NCI-H446 treated with DMSO at 0.1 percent for 48 hours (cell line): ENCODE measurements around the gene ALAS1.
"Not testable (repeated sequence)": the region's sequence is repeated elsewhere in the genome, so short reads cannot be mapped to it uniquely, and the experiment has no call there.

Experiments
- DNase-seq: peaks from one replicate; lab custom pipeline; 2025; lab: John Stamatoyannopoulos, UW

Gene ALAS1

DNA sequence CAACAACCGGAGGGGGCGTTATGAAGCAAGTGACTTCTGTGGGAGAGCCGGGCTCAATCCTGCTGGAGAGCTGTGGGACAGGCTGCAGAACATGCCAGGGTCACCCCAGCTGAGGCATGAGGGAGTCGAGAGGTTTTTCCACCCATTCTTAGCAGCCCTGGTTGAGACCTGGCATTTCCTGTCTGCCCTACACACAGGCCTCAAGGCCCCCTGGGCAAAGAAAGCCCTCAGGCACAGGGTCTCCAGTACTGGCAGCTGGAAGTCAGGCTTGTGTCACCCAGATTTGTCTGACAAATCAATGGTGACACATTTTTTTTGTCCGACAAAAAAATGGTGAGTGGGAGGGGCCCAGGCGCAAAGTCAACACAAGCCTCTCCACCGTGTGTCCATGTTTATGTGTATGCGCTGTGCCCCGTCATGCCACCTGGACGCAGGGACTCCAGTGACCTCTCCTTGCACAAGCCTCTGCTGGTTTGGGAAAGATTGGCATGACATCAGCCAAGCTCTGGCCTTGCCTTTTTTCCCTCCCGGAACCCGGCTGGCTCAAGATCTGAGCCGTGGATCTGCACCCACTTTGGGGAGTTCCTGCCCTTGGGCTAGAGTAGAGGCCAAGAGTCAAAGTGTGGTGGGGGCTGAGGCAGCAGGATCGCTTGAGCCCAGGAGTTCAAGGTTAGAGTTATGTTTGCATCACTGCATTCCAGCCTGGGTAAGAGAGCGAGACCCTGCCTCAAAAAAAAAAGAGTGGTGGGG is 20.8 kb upstream of the ALAS1 start:
- no peak for DNase-seq

DNA sequence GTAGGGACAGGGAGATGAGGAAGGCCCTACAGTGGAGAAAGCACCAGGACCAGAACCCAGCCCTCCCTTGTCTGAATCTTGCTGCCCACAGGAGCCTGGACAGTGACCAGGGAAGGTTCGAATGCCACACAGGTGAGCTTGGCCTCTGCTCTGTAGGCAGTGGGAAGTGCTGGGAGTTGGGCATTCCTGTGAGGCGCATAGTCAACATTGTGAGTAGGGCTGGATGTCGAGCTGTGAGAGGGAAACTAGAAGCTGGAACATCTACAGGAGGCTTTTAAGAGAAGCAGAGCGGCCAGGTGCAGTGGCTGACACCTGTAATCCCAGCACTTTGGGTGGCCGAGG is 20.3 kb upstream of the ALAS1 start:
- no peak for DNase-seq

DNA sequence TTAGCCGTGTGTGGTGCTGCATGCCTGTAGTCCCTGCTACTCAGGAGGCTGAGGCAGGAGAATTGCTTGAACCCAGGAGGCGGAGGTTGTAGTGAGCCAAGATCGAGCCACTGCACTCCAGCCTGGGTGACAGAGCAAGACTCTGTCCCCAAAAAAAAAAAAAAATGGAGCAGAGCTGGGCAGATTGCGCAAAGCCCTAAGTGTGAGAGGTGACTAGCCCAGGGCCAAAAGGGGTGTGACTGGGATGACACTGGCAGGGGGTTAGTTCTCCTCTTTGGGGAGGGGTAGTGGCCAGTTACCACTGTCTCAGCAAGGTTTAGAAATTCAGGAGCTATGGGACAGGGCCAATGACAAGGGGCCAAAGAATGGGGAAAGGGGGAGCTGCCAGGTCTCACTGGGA is 19.8 kb upstream of the ALAS1 start:
- DNase-seq = not testable (repeated sequence)

DNA sequence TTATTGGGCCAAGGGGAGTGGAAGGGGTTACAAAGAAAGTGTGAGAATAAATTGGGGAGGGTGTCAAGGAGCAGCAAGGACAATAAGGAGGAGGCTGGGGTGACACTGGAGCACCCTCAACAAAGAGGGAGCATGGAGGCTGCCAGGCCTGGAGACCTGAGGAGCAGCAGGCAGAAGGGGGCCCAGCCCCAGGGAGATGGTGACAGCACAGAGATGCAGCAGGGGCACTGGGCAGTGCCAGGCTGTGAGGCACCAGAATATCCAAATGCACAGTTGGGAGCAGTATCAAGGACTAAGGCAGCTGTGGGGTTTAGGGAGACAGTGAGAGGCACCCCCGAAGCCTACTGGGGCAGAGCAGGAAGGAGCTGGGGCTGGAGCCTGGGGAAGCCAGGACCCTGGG is 19.4 kb upstream of the ALAS1 start:
- DNase-seq = no peak

DNA sequence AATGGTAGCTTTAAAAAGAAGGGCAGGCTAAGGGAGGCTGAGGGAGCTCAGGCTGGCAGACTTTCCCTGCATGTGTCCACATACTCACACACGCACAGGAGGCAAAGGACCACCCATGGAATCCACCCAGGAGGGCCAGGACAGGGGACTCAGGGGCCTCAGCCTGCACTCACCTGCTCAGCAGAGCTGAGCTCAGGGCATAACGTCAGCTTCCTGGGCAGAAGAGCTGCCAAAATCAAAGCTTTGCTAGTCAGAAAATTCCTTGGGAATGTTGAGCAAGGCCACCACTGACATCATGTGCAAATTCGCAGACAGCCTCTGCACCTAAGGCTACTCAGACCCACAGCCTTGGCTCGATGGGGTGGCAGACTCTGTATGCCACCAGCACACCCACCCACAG is 16.4 kb upstream of the ALAS1 start:
- DNase-seq = no peak

DNA sequence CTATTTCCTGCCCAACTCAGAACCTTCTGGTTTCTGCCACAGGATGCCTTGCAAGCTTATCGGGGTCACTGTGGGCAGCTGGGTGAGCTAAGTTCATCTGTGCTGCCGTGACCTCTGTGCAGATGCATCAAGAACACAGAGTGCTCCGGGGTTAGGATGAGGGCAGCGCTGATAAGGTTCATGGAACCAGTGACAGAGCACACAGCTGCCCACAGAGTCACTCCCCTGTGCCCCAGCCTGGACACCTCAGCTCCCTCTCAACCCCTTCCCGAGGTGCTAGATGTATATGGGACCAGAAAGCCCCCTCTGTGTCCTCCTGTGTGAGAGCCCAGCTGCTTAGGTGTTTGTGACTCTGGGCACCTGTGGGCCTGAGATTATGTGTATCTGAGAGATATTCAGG is 15.8 kb upstream of the ALAS1 start:
- DNase-seq = no peak

DNA sequence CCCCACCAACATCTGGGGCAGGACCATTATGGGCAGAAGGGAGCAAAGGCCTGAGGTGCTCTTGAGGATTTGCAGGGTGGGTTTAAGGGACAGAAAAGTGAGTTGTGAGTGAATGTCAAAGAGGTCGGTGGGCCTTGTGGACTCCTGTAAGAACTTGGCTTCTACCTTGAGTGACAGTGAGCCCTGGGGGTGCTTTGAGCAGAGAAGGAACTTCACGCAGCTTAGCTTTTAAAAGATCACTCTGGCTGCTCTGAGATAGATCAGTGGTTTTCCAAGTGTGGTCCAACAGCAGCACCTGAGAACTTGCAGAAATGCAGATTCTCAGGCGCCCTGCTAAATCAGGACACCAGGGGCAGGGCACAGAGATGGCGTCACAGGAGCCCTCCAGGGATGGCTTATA is 15.3 kb upstream of the ALAS1 start:
- no peak for DNase-seq

DNA sequence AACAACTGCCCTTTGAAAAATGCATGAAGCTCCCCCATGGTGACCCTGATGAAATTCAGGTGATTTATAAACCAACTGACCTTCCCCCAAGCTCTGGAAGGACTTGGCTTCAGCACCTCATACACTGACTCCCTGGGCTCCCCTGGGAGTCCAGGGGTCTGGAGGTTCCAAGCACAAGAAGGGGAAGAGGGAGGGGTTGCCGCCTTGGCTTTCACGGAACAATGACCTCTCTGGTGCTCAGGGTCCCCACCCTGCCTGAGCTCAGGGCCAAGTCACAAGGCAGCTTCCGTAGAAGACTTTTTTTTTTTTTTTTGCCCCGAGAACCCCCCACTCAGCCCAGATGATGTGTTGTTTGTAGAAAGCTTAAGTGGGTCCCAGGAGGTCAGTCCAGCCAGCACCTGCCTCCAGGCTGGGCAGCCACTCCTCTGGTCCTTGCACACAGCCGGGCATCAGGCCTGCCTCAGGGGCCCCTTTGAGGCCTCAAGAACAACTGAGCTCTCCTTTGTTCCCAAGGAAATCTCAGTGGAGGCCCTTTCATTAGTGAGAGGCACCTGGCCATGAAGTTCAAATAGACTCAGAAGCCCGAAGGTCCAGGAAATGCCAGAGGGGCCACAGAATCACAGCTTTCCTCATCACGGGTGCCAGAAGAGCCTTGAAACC is 14.0 kb upstream of the ALAS1 start:
- no peak for DNase-seq

DNA sequence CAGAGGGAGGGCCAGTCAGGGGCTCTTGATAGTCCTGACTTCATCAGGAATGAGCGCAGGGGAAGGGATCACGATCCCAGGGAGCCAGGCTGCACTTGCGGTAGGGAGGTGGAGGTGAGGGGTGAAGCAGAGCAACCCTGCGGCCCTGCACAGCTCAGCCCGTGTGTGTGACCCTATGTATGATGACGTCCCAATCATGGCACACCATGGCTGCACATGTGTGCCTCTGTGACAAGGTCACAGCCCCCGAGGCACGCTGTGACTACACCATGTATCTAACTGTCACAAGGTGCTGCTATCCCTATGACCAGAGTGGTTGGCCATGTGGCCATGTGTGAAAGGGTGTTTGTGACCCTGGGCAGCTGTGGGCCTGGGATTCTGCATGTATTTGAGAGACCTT is 13.3 kb upstream of the ALAS1 start:
- DNase-seq = no peak

DNA sequence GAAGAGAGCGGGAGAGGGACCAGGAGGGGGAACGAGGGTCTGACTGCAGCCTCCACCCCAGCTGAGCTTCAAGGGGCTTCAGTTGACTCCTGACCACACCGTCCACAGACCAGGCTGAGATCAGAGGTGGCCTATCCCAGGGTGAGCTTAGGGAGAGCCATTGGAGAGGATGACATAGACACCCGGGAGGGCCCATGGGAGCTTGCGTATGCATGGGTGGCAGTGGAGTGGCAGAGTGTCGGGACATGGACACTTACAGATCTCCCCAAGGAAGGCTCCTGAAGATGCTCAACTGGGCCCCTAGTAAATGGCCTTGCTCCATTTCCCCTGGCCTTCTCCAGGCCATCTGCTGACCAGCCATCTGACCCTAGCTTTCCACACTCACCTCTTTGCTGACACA is 12.6 kb upstream of the ALAS1 start:
- DNase-seq = no peak

DNA sequence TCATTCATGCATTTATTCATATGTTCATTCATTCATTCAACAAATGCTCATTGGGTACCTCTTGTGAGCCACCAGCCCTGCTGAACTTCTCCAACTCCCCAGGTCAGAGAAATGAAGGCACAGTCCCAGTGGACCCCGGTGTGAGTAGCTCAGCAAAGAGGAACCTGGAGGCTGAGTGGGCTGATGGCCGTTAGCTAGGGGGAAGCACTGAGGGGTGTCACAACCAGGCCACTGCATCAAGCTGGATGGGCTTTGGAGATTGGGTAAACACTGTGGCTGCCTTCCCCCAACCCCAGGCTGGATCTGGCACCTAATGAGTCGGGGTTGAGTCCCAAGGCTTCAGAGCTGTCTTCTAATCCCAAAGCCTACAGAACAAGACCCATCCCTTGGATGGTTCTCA is 12.1 kb upstream of the ALAS1 start:
- DNase-seq = no peak

DNA sequence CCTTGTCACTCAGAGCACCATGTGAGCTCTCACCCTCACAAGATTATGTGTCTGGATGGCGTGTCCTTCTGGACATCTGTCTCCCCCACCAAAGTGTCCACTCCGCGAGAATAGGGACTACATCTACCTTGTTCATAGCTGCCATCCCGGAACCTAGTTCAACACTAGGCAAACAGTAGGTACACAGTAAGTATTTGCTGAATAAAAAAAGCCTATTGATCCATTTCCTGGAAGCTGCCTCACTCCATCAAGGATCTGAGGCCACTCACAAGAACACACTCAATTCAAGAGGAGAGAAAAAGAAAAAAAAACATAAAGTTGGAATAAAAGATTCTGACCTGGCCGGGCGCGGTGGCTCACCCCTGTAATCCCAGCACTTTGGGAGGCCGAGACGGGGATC is 11.2 kb upstream of the ALAS1 start:
- no peak for DNase-seq

DNA sequence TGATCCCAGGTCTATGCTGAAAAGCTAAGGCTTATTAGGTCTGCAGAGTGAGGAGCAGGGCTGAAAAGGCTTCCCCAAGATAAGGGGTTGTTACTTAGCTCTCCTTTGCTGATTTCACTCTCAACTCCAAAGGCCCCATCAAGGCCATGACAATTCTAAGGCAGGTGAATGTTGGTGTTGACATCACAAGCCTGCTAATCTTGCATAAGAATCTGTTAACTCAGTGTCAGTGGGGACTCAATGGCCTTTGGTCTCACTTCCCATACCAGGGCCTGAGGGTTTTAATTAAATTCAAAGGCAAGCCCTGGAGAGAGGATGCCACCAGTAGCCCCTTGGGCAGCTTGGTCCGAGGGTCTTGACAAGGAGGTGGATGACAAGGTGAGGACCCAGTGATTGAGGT is 9.4 kb upstream of the ALAS1 start:
- no peak for DNase-seq

DNA sequence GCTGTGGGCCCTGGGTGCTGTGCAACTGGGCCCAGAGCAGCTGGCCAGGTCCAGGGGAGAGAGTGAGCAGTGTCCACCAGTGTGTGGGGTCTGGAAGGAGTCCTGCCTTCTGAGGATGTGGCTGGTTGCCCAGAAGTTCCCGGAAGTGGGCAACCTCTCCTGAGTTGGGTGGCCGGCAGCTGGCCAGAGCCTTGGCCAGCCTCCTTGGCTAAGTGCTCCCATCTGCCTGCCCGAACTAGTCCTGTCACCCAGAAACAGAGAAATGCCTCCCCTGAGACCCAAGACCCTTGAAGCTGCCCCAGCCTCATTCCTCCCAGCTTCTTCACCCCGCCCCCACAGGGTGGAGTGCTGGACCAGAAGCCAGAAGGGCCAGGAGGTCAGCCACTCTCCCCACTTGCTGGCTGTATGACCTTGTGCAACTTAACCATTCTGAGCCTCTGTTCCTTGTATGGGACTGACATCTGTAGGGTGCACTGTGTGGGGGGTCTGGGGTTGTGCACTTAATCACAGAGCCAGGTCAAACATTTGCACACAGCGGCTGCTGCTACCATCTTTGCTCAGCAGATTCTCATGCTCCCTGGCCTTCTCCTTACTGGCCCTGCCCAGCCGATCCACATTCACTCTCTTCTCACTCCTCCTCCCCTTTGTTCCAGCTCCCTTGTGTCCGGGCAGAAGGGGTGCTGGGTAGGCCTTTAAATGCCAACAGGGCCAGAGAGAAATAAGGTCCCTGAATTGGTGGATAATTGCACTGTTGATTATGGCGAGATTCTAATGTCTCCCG is 7.5 kb upstream of the ALAS1 start:
- no peak for DNase-seq

DNA sequence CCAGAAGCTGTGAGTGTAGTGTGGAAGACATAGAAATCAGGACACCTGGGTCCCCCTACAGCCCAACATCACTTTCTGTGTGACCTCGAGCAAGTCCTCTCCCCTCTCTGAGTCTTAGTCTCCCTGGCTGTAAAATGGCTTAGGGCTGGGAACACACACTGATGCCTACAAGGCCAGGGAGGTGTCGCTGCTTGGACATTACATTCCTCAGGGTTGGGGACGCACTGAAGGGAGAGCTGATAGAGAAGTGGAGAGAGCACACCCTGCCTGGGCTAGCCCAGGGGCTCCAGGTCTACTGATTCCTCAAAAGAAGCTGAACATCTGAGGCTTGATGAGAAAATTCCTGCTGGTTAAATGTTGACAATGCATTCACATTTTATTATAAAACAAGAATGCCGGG is 6.3 kb upstream of the ALAS1 start:
- DNase-seq = no peak

DNA sequence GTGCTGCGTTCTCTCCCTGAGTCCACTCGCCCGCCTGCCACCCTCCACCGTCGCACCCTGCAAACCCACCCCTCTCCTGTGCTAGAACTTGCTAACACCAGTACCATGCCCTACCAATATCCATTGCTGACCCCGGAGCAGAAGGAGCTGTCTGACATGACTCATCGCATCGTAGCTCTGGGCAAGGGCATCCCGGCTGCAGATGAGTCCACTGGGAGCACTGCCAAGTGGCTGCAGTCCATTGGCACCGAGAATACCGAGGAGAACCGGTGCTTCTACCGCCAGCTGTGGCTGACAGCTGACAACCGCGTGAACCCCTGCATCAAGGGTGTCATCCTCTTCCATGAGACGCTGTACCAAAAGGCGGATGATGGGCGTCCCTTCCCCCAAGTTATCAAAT is 4.9 kb upstream of the ALAS1 start:
- DNase-seq = peak; percentile 28

DNA sequence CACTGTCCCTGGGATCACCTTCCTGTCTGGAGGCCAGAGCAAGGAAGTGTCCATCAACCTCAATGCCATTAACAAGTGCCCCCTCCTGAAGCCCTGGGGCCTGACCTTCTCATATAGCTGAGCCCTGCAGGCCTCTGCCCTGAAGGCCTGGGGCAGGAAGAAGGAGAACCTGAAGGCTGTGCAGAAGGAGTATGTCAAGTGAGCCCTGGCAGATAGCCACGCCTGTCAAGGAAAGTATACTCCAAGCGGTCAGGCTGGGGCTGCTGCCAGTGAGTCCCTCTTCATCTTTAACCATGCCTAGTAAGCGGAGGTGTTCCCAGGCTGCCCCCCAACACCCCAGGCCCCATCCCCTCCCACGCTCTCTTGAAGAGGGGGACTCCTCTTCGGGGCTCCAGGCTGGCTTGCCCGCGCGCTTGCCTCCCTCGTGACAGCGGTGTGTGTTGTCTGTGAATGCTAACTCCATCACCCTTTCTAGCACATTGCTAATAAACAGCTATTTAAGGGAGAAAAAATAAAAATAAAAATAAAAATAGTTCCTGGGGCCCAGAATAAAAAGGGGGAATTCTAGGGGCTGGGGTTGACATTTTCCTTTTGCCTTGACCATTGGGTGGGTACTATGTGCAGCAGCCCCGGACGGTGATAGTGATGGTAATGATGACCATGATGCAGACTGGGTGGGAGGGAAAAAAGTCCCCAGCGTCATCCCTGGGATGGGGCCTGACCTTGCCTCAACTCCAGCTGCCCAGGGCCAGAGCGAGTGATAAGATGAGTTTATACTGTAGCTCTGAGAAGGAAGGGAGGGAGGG is 3.3 kb upstream of the ALAS1 start:
- no peak for DNase-seq

DNA sequence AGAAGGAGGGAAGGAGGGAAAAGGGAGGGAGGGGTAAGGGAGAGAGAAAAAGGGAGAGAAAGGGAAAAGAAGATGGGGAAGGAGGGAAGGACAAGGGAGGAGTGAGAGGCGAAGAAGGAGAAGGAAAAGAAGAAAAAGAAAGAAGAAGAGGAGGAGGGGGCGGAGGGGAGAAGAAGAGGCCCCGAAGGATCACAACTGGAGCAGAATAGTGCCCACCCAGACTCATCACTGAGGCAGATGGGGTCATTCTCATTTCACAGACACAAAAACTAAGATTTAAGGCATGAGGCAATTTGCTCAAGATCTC is 2.7 kb upstream of the ALAS1 start:
- DNase-seq = no peak

DNA sequence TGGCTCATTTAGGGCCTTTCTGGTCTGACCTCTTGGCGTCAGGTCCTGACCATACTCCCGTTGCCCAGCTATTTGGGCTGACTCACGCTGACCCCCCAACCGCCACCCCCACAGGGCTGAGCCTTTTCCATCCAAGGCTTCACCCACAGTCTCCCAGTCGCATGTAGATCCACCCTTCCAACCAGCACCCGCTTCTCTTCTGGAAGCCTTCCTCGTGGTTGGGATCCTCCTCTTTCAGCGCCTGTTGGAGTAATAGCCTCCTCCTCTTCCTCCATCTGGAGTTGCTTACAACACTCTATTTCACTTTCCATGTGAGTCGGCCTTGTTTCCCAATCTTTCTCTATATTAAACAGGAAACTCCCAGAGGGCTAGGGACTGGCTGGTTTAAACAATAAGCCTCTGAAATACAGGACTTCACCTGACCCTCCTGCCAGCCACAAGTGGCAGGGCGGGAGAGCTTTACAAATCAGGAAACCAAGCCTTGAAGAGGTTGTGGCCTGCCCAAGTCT is 2.1 kb upstream of the ALAS1 start:
- DNase-seq = no peak

DNA sequence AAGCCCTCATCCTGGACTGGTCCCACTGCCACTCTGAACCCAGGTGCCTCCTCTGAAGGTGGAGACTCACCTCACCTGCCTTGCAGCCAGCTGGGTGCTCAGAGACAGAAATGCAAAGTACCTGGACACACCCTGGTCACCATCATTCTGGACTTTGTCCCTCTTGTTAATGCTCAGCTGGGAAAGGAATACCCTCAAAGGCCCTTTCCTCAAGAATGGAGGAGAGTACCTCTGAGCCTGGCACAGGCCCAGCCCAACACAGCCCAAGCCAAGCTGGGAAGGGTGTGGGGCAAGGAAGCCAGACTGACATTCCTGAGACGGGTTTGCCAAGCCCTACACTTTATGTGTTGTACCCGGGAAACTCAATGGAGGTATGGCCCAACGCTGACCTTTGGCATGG is 983 bp upstream of the ALAS1 start:
- DNase-seq = no peak

DNA sequence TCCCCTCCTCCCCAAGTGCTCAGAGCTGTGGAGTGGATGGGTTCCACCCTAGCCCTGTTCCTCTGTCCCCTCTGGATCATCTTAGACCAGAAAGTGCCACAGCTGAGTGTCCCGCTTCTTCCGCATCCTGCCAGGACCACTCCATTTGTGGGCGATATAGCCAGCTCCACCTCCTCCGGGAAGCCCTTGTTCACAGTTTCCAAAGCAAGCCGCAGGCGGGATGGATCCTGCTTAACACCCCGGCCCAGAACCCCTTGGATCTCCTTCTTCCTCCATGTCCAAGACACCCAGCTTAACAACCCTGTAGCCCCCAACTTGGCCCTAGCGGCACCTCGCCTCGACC is 490 bp upstream of the ALAS1 start:
- DNase-seq = no peak
